ENCODE data around the gene CCND2. TPM values are rescaled to one million over a fixed set of nuclear protein-coding genes. Genes with fewer than 3 reads are reported as not detected.

The CCND2 gene
- total and polyA plus RNA-seq, 9 of the 15 experiments (the other 6 are each of a cell fraction or from before 2014, with no cell fraction given), result 13.6 to 99.3 (median 39.6) TPM

GRCh38 chr12:4259099-4259498 lies 14.5 kb upstream of the CCND2 start:
- intact Hi-C loops (cut with micrococcal nuclease) (no loop called here), in situ Hi-C loops (cut with MboI) (no loop called here)
- TF ChIP-seq CTBP1 (IDR thresholded peaks at IDR 0.05; ENCODE audit: borderline replicate concordance), result no peak
- TF ChIP-seq POLR2AphosphoS5 (IDR thresholded peaks at IDR 0.05; ENCODE audit: control insufficient read depth, insufficient read depth, low read depth, low read length), result no peak
- TF ChIP-seq ZNF140 (CRISPR knock-in tag; IDR thresholded peaks at IDR 0.05), result no peak
- TF ChIP-seq SMAD4 (CRISPR knock-in tag; conservative IDR thresholded peaks at IDR 0.05), result no peak
- ChIA-PET CTCF (ENCODE audit: low intra/inter-chr PET ratio) (no interaction called here), POLR2A (no interaction called here)
- DNase-seq (ENCODE audit: extremely low read depth in 1 of 4, low spot score in 3 of 4) (no peak), FAIRE-seq (no peak), ATAC-seq (no peak)
- no peaks in the 10 kb centered on the region; the same call in 1 of the 2 replicates for H3K9me3 ChIP-seq (replicated peaks; ENCODE audit: control insufficient read depth, insufficient read depth, low read depth, low read length)
- H3K9me1 ChIP-seq (ENCODE audit: control insufficient read depth, insufficient read depth, low read length), result no peaks in the 10 kb centered on the region
- no peak overlapping the region for H3K4me3 ChIP-seq
- H4K20me1 ChIP-seq (replicated peaks; ENCODE audit: control insufficient read depth, insufficient read depth, low read length), result no peaks in the 10 kb centered on the region
- no peaks in the 10 kb centered on the region for H3K4me1 ChIP-seq (replicated peaks in 1 of 2; ENCODE audit: control insufficient read depth in 2 of 2, insufficient read depth in 2 of 2, low read length in 2 of 2)
- no peaks in the 10 kb centered on the region for H3K36me3 ChIP-seq (ENCODE audit: control insufficient read depth, insufficient read depth, low read length)
- H3K9ac ChIP-seq (ENCODE audit: insufficient read depth in 1 of 2, low read depth in 2 of 2, low read length in 2 of 2), result no peak overlapping the region
- no peaks in the 10 kb centered on the region for H3K79me2 ChIP-seq (ENCODE audit: control insufficient read depth, insufficient read depth, low read length)
- peaks cover 0 to 11% of the 10 kb centered on the region in 2 experiments; a peak in 4 of 5 replicates for H3K27me3 ChIP-seq (ENCODE audit: control insufficient read depth in 2 of 2, insufficient read depth in 2 of 2, low read length in 2 of 2)
- H3K4me2 ChIP-seq (ENCODE audit: insufficient read depth, low read length), result no peak overlapping the region
- H3K27ac ChIP-seq (ENCODE audit: extremely low read depth, low read depth, low read length), result no peak overlapping the region
- BruUV-seq (replicated peaks), result no TSS peak
- no peak overlapping the region for H2AFZ ChIP-seq (ENCODE audit: low read depth, low read length)
- 0% methylated on average over 1 of the region's 1 CpG for WGBS (ENCODE audit: insufficient coverage, low coverage, missing lambda C conversion rate)

GRCh38 chr12:4261655-4262054 lies 11.9 kb upstream of the CCND2 start:
- H3K27me3 ChIP-seq (ENCODE audit: control insufficient read depth in 2 of 2, insufficient read depth in 2 of 2, low read length in 2 of 2), result peaks cover 0 to 22% of the 10 kb centered on the region in 2 experiments; a peak in 4 of 5 replicates
- TF ChIP-seq KHSRP (IDR thresholded peaks at IDR 0.05) (no peak), MED1 (CRISPR knock-in tag; IDR thresholded peaks at IDR 0.05; ENCODE audit: borderline replicate concordance) (no peak)
- CTCF ChIA-PET (ENCODE audit: low intra/inter-chr PET ratio), result no interaction called here
- no peak overlapping the region for H3K4me2 ChIP-seq (ENCODE audit: insufficient read depth, low read length)
- no peaks in the 10 kb centered on the region for H4K20me1 ChIP-seq (replicated peaks; ENCODE audit: control insufficient read depth, insufficient read depth, low read length)
- no peak overlapping the region for H2AFZ ChIP-seq (ENCODE audit: low read depth, low read length)
- no TSS peak for BruUV-seq (replicated peaks)
- H3K4me1 ChIP-seq (replicated peaks in 1 of 2; ENCODE audit: control insufficient read depth in 2 of 2, insufficient read depth in 2 of 2, low read length in 2 of 2), result no peaks in the 10 kb centered on the region
- FAIRE-seq (no peak), ATAC-seq (no peak), DNase-seq (ENCODE audit: extremely low read depth in 1 of 4, low spot score in 3 of 4) (no peak)
- POLR2A ChIA-PET, result no interaction called here
- in situ Hi-C loops (cut with MboI) (no loop called here), intact Hi-C loops (cut with micrococcal nuclease) (no loop called here)
- H3K4me3 ChIP-seq, result no peak overlapping the region
- no peaks in the 10 kb centered on the region for H3K79me2 ChIP-seq (ENCODE audit: control insufficient read depth, insufficient read depth, low read length)
- H3K9me1 ChIP-seq (ENCODE audit: control insufficient read depth, insufficient read depth, low read length), result no peaks in the 10 kb centered on the region
- no peaks in the 10 kb centered on the region; the same call in 1 of the 2 replicates for H3K9me3 ChIP-seq (replicated peaks; ENCODE audit: control insufficient read depth, insufficient read depth, low read depth, low read length)
- no peak overlapping the region for H3K27ac ChIP-seq (ENCODE audit: extremely low read depth, low read depth, low read length)
- H3K36me3 ChIP-seq (ENCODE audit: control insufficient read depth, insufficient read depth, low read length), result no peaks in the 10 kb centered on the region
- no peak overlapping the region for H3K9ac ChIP-seq (ENCODE audit: insufficient read depth in 1 of 2, low read depth in 2 of 2, low read length in 2 of 2)

Measured in K562 (cell line).